Endothelial cell of umbilical vein (primary cell): ENCODE data around the gene SLC9C1.

Source experiments
- CTCF ChIP-seq, 2 donors: IDR thresholded peaks; 1 replicate in 1 of 2; 2 replicates in 1 of 2; pipeline ENCODE4 v1.5.1; 2011; ENCODE audit warnings: low read length in 2 of 2, mild to moderate bottlenecking in 2 of 2, moderate library complexity in 2 of 2, control low read depth in 1 of 2, inconsistent platforms in 1 of 2, low read depth in 1 of 2; ENCODE audit not compliant: insufficient read depth in 1 of 2; ENCODE audit errors: extremely low read depth in 1 of 2
- EZH2 ChIP-seq: IDR thresholded peaks from 2 replicates; pipeline ENCODE4 v1.6.1; 2012; ENCODE audit warnings: borderline replicate concordance, low read depth, mild to moderate bottlenecking, moderate library complexity, low read length, inconsistent platforms; ENCODE audit not compliant: severe bottlenecking
- FOS ChIP-seq: IDR thresholded peaks from 2 replicates; pipeline ENCODE4 v1.6.1; 2011; ENCODE audit warnings: mild to moderate bottlenecking, low read length, moderate library complexity, borderline replicate concordance; ENCODE audit not compliant: insufficient read depth
- JUN ChIP-seq: IDR thresholded peaks from 2 replicates; pipeline ENCODE4 v1.6.1; 2011; ENCODE audit warnings: borderline replicate concordance, low read depth; ENCODE audit not compliant: insufficient read length, insufficient read depth
- POLR2A ChIP-seq: IDR thresholded peaks from 2 replicates; pipeline ENCODE4 v1.6.1; 2012; ENCODE audit warnings: low read depth, mild to moderate bottlenecking, control low read depth, low read length

- TF ChIP-seq EZH2 = no peak
- no peak for TF ChIP-seq CTCF (IDR thresholded peaks at IDR 0.05; ENCODE audit: extremely low read depth in 1 of 2, insufficient read depth in 1 of 2, low read depth in 1 of 2, low read length in 2 of 2)
- no peak for TF ChIP-seq POLR2A
- TF ChIP-seq JUN = no peak
- no peak for TF ChIP-seq FOS
Measured at GRCh38 chr3:112131111-112131510, 162.9 kb downstream of the SLC9C1 start.
